GM12892 (cell line): ENCODE measurements around the gene VDAC1.

Source experiments
- POLR2A ChIP-seq: IDR thresholded peaks from 2 replicates; pipeline ENCODE4 v1.6.1; 2011; ENCODE audit warnings: low read depth, low read length, control low read depth
- POLR2AphosphoS5 ChIP-seq: IDR thresholded peaks from 2 replicates; pipeline ENCODE4 v1.6.1; 2011; ENCODE audit warnings: low read depth, low read length, control low read depth

- TF ChIP-seq POLR2A (no peak), POLR2AphosphoS5 (no peak)
Measured at GRCh38 chr5:133957591-133957990, 47.2 kb downstream of the VDAC1 start.
